GM12873 (cell line): ENCODE data around the gene KAT14.

Experiments
- TF ChIP-seq, protein P1 (sequence below): IDR thresholded peaks from 2 replicates; pipeline ENCODE4 v1.5.1; 2012; ENCODE audit warnings: low read depth, mild to moderate bottlenecking, moderate library complexity, low read length, control low read depth; ENCODE audit not compliant: insufficient read depth; ENCODE audit errors: missing control alignments

Gene KAT14

GRCh38 chr20:18166241-18166881 is 28.7 kb downstream of the KAT14 start:
- TF ChIP-seq, protein P1, sequence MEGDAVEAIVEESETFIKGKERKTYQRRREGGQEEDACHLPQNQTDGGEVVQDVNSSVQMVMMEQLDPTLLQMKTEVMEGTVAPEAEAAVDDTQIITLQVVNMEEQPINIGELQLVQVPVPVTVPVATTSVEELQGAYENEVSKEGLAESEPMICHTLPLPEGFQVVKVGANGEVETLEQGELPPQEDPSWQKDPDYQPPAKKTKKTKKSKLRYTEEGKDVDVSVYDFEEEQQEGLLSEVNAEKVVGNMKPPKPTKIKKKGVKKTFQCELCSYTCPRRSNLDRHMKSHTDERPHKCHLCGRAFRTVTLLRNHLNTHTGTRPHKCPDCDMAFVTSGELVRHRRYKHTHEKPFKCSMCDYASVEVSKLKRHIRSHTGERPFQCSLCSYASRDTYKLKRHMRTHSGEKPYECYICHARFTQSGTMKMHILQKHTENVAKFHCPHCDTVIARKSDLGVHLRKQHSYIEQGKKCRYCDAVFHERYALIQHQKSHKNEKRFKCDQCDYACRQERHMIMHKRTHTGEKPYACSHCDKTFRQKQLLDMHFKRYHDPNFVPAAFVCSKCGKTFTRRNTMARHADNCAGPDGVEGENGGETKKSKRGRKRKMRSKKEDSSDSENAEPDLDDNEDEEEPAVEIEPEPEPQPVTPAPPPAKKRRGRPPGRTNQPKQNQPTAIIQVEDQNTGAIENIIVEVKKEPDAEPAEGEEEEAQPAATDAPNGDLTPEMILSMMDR: no peak

GRCh38 chr20:18166950-18167349 is 29.3 kb downstream of the KAT14 start:
- TF ChIP-seq, protein P1: no peak

DNA sequence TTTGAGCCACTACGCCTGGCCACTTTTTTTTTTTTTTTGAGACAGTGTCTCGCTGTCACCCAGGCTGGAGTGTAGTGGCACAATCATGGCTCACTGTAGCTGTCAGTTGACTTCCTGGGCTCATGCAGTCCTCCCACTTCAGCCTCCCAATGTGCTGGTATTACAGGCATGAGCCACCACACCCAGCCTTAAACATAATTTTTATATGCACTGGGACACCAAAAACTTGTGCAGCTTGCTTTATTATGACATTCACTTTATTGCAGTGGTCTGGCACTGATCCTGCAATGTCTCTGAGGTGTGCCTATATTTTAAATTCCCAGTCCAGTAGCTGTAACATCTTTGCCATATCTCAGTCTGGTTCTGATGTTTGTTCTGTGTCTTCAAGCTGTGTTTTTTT is 34.7 kb downstream of the KAT14 start:
- TF ChIP-seq, protein P1: no peak

GRCh38 chr20:18174906-18175683 is 37.4 kb downstream of the KAT14 start:
- TF ChIP-seq, protein P1: no peak

GRCh38 chr20:18176318-18176785 is 38.7 kb downstream of the KAT14 start:
- TF ChIP-seq, protein P1: no peak

DNA sequence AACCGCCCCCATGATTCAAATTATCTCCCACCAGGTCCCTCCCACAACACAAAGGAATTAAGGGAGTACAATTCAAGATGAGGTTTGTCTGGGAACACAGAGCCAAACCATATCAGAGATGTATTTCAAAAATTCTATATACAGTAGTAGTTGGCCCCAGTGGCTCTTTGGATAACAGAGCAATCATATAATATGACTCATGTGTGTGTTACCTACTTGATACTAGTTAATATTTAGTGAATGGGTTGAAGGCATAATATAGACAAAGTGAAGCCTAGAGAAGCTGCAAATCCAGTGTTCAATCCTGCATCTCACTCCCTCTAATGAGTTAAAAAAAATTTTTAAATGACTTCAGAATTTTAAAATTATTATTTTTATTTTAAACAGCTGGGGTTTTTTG is 43.2 kb downstream of the KAT14 start:
- TF ChIP-seq, protein P1: no peak

GRCh38 chr20:18187020-18187419 is 49.4 kb downstream of the KAT14 start:
- TF ChIP-seq, protein P1: no peak
